Fibroblast of mammary gland (primary cell): ENCODE measurements around the gene E2F2.
A peak's percentile ranks its signal among the peaks of the same experiment; 100 is the strongest.

ENCODE experiments used
- DNase-seq: peaks from one replicate; pipeline ENCODE4 v3.0.0-alpha.2; 2010; ENCODE audit warnings: low read depth
- H3K4me3 ChIP-seq: 2 replicates; pipeline ENCODE4 v1.5.1; 2011; ENCODE audit warnings: low read depth, mild to moderate bottlenecking, low read length, moderate library complexity; ENCODE audit not compliant: control insufficient read depth
- CTCF ChIP-seq: conservative IDR thresholded peaks from 2 replicates; pipeline ENCODE4 v1.5.1; 2011; ENCODE audit warnings: low read depth, low read length, inconsistent platforms; ENCODE audit not compliant: control insufficient read depth, insufficient read depth

The E2F2 gene

GRCh38 chr1:23492132-23492720 lies 38.8 kb downstream of the E2F2 start:
- DNase-seq = no peak
- TF ChIP-seq CTCF = no peak
- no peak overlapping the region for H3K4me3 ChIP-seq

- TF ChIP-seq CTCF = no peak
- no peak overlapping the region for H3K4me3 ChIP-seq
- no peak for DNase-seq
Observed at GRCh38 chr1:23489842-23490241, 41.2 kb downstream of the E2F2 start.

GRCh38 chr1:23485002-23485332 lies 46.1 kb downstream of the E2F2 start:
- H3K4me3 ChIP-seq = peak overlapping the region; percentile 66
- DNase-seq = no peak

GRCh38 chr1:23484253-23485001 lies 46.6 kb downstream of the E2F2 start:
- TF ChIP-seq CTCF = no peak
- peak; percentile 91 for DNase-seq
- H3K4me3 ChIP-seq = peak overlapping the region; percentile 66

More at GRCh38 chr1:23485002-23485332, 46.1 kb downstream of the E2F2 start:
- TF ChIP-seq CTCF = no peak

- peak within 1 kb of the TSS; percentile 74 for H3K4me3 ChIP-seq
- DNase-seq = peak; percentile 38
- peak; percentile 1 for TF ChIP-seq CTCF
Observed at GRCh38 chr1:23483321-23484252, 47.4 kb downstream of the E2F2 start, which contains the start of gene ASAP3. ASAP3 (minus strand) TSS chr1:23484179; CDS start chr1:23484133, 46 bp downstream.

- no peak for TF ChIP-seq CTCF
- DNase-seq = no peak
- no peak overlapping the region for H3K4me3 ChIP-seq
Observed at GRCh38 chr1:23481904-23482303, 49.1 kb downstream of the E2F2 start.
